ENCODE results near the gene SETD1A. TPM values are rescaled to one million over a fixed set of nuclear protein-coding genes. Genes with fewer than 3 reads are reported as not detected.

SETD1A gene
- polyA plus RNA-seq, 2 of the 4 experiments (the other 2 are of a cell fraction) = 2.0 to 21.2 TPM

GRCh38 chr16:30926937-30927788 lies 30.4 kb upstream of the SETD1A start:
- no peak for FAIRE-seq
- no peak for ATAC-seq
- Histone ChIP-seq H3K4me1 (peaks cover 15% of the 10 kb centered on the region; the same call in 2 of the 3 replicates), H3K9me3 (no peaks in the 10 kb centered on the region), H3K4me3 (no peak overlapping the region), H3K4me2 (0 out of 3 replicates have a peak overlapping the region, but pooled peaks have one; percentile 17), H3K27ac (peak overlapping the region; percentile 37 to 66; a peak in 3 of 6 replicates)
- no peak for DNase-seq (ENCODE audit: low read depth in 1 of 2, low spot score in 1 of 2)
- TF ChIP-seq EHF (CRISPR knock-in tag; IDR thresholded peaks at IDR 0.05) = no peak
- POLR2A ChIA-PET = no interaction called here
- 91% methylated on average over 13 of the region's 22 CpGs for WGBS (ENCODE audit: missing lambda C conversion rate)
- CTCF ChIA-PET = interaction anchor here (0.9 to 12.2 kb wide), 6 partner anchors 8 to 82 kb away, joined by 4 to 134 read pairs (median 6); no protein-coding TSS in a partner anchor

GRCh38 chr16:30927789-30928378 lies 29.7 kb upstream of the SETD1A start:
- DNase-seq (ENCODE audit: low read depth in 1 of 2, low spot score in 1 of 2) (peak; percentile 47 to 79), FAIRE-seq (peak; percentile 32), ATAC-seq (peak; percentile 56 to 76)
- WGBS (ENCODE audit: missing lambda C conversion rate) = 63% methylated on average over 13 of the region's 15 CpGs
- TF ChIP-seq E2F6 (IDR thresholded peaks at IDR 0.05; ENCODE audit: borderline replicate concordance, low read depth) = no peak
- TF ChIP-seq HMGXB4 (CRISPR knock-in tag; IDR thresholded peaks at IDR 0.05; ENCODE audit: borderline replicate concordance) = no peak
- no peak for TF ChIP-seq FOXS1 (CRISPR knock-in tag; IDR thresholded peaks at IDR 0.05)
- no peak for TF ChIP-seq JUNB (IDR thresholded peaks at IDR 0.05)
- no peak for TF ChIP-seq ZSCAN20 (CRISPR knock-in tag; IDR thresholded peaks at IDR 0.05)
- TF ChIP-seq RCOR1 (IDR thresholded peaks at IDR 0.05; ENCODE audit: low read depth, low read length) = no peak
- TF ChIP-seq CEBPB (IDR thresholded peaks at IDR 0.05) = no peak
- no peak for TF ChIP-seq CHD4 (IDR thresholded peaks at IDR 0.05; ENCODE audit: borderline replicate concordance)
- no peak for TF ChIP-seq NR3C1 (IDR thresholded peaks at IDR 0.05)
- TF ChIP-seq GATA3 (IDR thresholded peaks at IDR 0.05; ENCODE audit: borderline replicate concordance) = no peak
- Histone ChIP-seq H3K4me2 (0 out of 3 replicates have a peak overlapping the region, but pooled peaks have one; percentile 17), H3K4me1 (peaks cover 15% of the 10 kb centered on the region; the same call in 2 of the 3 replicates), H3K9me3 (no peaks in the 10 kb centered on the region), H3K27ac (peak overlapping the region; percentile 37 to 66; a peak in 3 of 6 replicates), H3K4me3 (no peak overlapping the region)
- ChIA-PET POLR2A (no interaction called here), CTCF (interaction anchor here (0.9 to 12.2 kb wide), 5 partner anchors 8 to 26 kb away, joined by 4 to 134 read pairs (median 5); no protein-coding TSS in a partner anchor)

GRCh38 chr16:30928390-30928789 lies 29.2 kb upstream of the SETD1A start:
- ChIA-PET CTCF (interaction anchor here (1.5 to 12.2 kb wide), 3 partner anchors 7 to 25 kb away, joined by 4 to 134 read pairs (median 5); no protein-coding TSS in a partner anchor), POLR2A (no interaction called here)
- WGBS (ENCODE audit: missing lambda C conversion rate) = 78% methylated on average over 9 of the region's 11 CpGs
- TF ChIP-seq ZSCAN20 (CRISPR knock-in tag; IDR thresholded peaks at IDR 0.05) (no peak), HOXB13 (CRISPR knock-in tag; IDR thresholded peaks at IDR 0.05; ENCODE audit: low read depth) (no peak), SREBF2 (IDR thresholded peaks at IDR 0.05) (no peak), EP300 (IDR thresholded peaks at IDR 0.05) (no peak), MYC (IDR thresholded peaks at IDR 0.05; ENCODE audit: borderline replicate concordance, low read length) (no peak), KDM5A (IDR thresholded peaks at IDR 0.05) (no peak), JUNB (IDR thresholded peaks at IDR 0.05) (no peak), CHD2 (IDR thresholded peaks at IDR 0.05; ENCODE audit: low read length, partially characterized antibody) (no peak), ZC3H11A (IDR thresholded peaks at IDR 0.05) (no peak), POLR2AphosphoS2 (conservative IDR thresholded peaks at IDR 0.05; ENCODE audit: low read length) (no peak), MAX (IDR thresholded peaks at IDR 0.05) (no peak), RARB (CRISPR knock-in tag; IDR thresholded peaks at IDR 0.05) (no peak), HEYL (CRISPR knock-in tag; IDR thresholded peaks at IDR 0.05) (no peak), USF2 (IDR thresholded peaks at IDR 0.05) (no peak), SMC3 (IDR thresholded peaks at IDR 0.05) (no peak), CTCF (IDR thresholded peaks at IDR 0.05) (no peak), ZNF302 (CRISPR knock-in tag; IDR thresholded peaks at IDR 0.05) (no peak)

More at GRCh38 chr16:30928390-30928789, 29.2 kb upstream of the SETD1A start:
- DNase-seq (ENCODE audit: low read depth in 1 of 2, low spot score in 1 of 2) = no peak
- FAIRE-seq = no peak
- Histone ChIP-seq H3K27ac (no peak overlapping the region), H3K9me3 (no peaks in the 10 kb centered on the region), H3K4me2 (no peak overlapping the region), H3K4me1 (peaks cover 15% of the 10 kb centered on the region; the same call in 2 of the 3 replicates), H3K4me3 (no peak overlapping the region)
- no peak for ATAC-seq

Measured in A549 (cell line).